Smooth muscle cell (in vitro differentiated cells): Measurements from ENCODE around the gene PRSS58. TPM values are rescaled to one million over a fixed set of nuclear protein-coding genes. Genes with fewer than 3 reads are reported as not detected.

Experiments
- DNase-seq: peaks from one replicate; lab custom pipeline; 2025; ENCODE audit not compliant: unreplicated experiment; lab: John Stamatoyannopoulos, UW
- H2AFZ ChIP-seq: fragments of 200-600 bp; sonication (generic); 2 replicates; pipeline ENCODE4 v1.6.0; 2016; ENCODE audit warnings: antibody characterized with exemption, low read depth, mild to moderate bottlenecking
- H3F3A ChIP-seq: fragments of 200-600 bp; sonication (generic); 2 replicates; pipeline ENCODE4 v1.6.0; 2017; ENCODE audit warnings: antibody characterized with exemption, low read depth
- H3K27ac ChIP-seq: fragments of 200-600 bp; sonication (generic); 2 replicates; pipeline ENCODE4 v1.5.1; 2016; ENCODE audit warnings: low read depth, mild to moderate bottlenecking
- H3K27me3 ChIP-seq: fragments of 200-600 bp; sonication (generic); 2 replicates; pipeline ENCODE4 v1.6.1; 2016; ENCODE audit warnings: low read depth, mild to moderate bottlenecking
- H3K36me3 ChIP-seq: fragments of 200-600 bp; sonication (generic); 2 replicates; pipeline ENCODE4 v1.5.1; 2016; ENCODE audit warnings: low read depth
- H3K4me1 ChIP-seq: fragments of 200-600 bp; sonication (generic); 2 replicates; pipeline ENCODE4 v1.5.1; 2016; ENCODE audit warnings: low read depth
- H3K4me2 ChIP-seq: fragments of 200-600 bp; sonication (generic); 2 replicates; pipeline ENCODE4 v1.6.0; 2016; ENCODE audit warnings: mild to moderate bottlenecking
- H3K4me3 ChIP-seq: fragments of 200-600 bp; sonication (generic); 2 replicates; pipeline ENCODE4 v1.5.1; 2016; ENCODE audit warnings: mild to moderate bottlenecking
- H3K79me2 ChIP-seq: fragments of 200-600 bp; sonication (generic); 2 replicates; pipeline ENCODE4 v1.6.0; 2016; ENCODE audit warnings: low read depth, mild to moderate bottlenecking
- H3K9ac ChIP-seq: fragments of 200-600 bp; sonication (generic); 2 replicates; pipeline ENCODE4 v1.6.0; 2016; ENCODE audit warnings: low read depth
- H3K9me3 ChIP-seq: fragments of 200-600 bp; sonication (generic); replicated peaks from 2 replicates; pipeline ENCODE4 v1.5.1; 2016; ENCODE audit warnings: low read depth
- H4K20me1 ChIP-seq: fragments of 200-600 bp; sonication (generic); 2 replicates; pipeline ENCODE4 v1.6.0; 2016; ENCODE audit warnings: low read depth
- WGBS: methylation state at CpG from one replicate; pipeline ENCODE4 v1.1.7; 2016; ENCODE audit warnings: low lambda C conversion rate; 5-methylcytosine and 5-hydroxymethylcytosine counted together
- polyA plus RNA-seq: library from polyadenylated mRNA; unstranded; fragments of >200 nt; fragmentation: Nextera tagmentation; extraction: Ambion mirVana; gene quantifications from 2 replicates; pipeline ENCODE4 v1.2.1, GENCODE V29; 2016
- total RNA-seq: library from RNA; depleted of rRNA; stranded (reverse); fragments of >200 nt; gene quantifications from 2 replicates; pipeline ENCODE4 v1.2.3, GENCODE V29; 2014
- TF ChIP-seq, protein P1 (sequence below): fragments of 200-600 bp; sonication (generic); IDR thresholded peaks from 2 replicates; pipeline ENCODE4 v1.5.1; 2017; ENCODE audit warnings: borderline replicate concordance, mild to moderate bottlenecking, antibody characterized with exemption; ENCODE audit not compliant: insufficient read depth, poor library complexity, severe bottlenecking

The PRSS58 gene
- total and polyA plus RNA-seq, 2 experiments from 2014 or later = not detected

DNA sequence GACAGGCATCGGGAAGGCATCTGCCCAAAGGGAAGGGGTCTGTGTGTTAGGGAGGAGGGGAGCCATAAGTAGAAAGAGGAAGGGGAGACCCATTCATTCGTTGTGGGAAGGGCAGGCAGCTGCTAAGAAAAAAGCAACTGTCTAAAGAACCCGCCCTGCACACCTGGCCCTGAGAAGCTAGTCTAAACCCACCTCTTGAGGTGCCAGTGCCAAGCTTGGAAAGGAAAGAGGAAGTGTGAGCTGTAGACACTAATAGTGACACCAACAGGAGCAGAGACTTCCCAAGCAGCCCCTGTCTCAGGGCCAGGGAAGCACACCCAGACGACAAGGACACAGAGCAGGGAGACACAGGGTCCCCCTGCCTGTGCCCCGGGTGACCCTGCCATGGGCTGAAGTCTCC lies 40.8 kb upstream of the PRSS58 start:
- no peaks in the 10 kb centered on the region for H3K79me2 ChIP-seq
- WGBS = 87% methylated on average over 5 of the region's 5 CpGs
- H3K4me2 ChIP-seq = no peak overlapping the region
- no peak for DNase-seq
- no peaks in the 10 kb centered on the region for H3F3A ChIP-seq
- no peak overlapping the region for H3K9ac ChIP-seq
- H3K27ac ChIP-seq = no peak overlapping the region
- H4K20me1 ChIP-seq = no peaks in the 10 kb centered on the region
- peaks cover 11% of the 10 kb centered on the region for H3K27me3 ChIP-seq
- no peak overlapping the region for H3K4me3 ChIP-seq
- H3K4me1 ChIP-seq = no peaks in the 10 kb centered on the region
- TF ChIP-seq, protein P1, sequence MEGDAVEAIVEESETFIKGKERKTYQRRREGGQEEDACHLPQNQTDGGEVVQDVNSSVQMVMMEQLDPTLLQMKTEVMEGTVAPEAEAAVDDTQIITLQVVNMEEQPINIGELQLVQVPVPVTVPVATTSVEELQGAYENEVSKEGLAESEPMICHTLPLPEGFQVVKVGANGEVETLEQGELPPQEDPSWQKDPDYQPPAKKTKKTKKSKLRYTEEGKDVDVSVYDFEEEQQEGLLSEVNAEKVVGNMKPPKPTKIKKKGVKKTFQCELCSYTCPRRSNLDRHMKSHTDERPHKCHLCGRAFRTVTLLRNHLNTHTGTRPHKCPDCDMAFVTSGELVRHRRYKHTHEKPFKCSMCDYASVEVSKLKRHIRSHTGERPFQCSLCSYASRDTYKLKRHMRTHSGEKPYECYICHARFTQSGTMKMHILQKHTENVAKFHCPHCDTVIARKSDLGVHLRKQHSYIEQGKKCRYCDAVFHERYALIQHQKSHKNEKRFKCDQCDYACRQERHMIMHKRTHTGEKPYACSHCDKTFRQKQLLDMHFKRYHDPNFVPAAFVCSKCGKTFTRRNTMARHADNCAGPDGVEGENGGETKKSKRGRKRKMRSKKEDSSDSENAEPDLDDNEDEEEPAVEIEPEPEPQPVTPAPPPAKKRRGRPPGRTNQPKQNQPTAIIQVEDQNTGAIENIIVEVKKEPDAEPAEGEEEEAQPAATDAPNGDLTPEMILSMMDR = no peak
- H3K36me3 ChIP-seq = no peaks in the 10 kb centered on the region
- H2AFZ ChIP-seq = no peak overlapping the region
- H3K9me3 ChIP-seq = no peaks in the 10 kb centered on the region

- TF ChIP-seq, protein P1 = peak; percentile 27
- H3F3A ChIP-seq = no peaks in the 10 kb centered on the region
- no peaks in the 10 kb centered on the region for H3K9me3 ChIP-seq
- no peak overlapping the region for H3K27ac ChIP-seq
- H3K79me2 ChIP-seq = no peaks in the 10 kb centered on the region
- H3K4me3 ChIP-seq = no peak overlapping the region
- H3K36me3 ChIP-seq = no peaks in the 10 kb centered on the region
- H3K4me2 ChIP-seq = no peak overlapping the region
- H4K20me1 ChIP-seq = no peaks in the 10 kb centered on the region
- no peak overlapping the region for H2AFZ ChIP-seq
- no peaks in the 10 kb centered on the region for H3K4me1 ChIP-seq
- H3K27me3 ChIP-seq = peaks cover 11% of the 10 kb centered on the region
- WGBS = 49% methylated on average over 5 of the region's 5 CpGs
- DNase-seq = no peak
- H3K9ac ChIP-seq = no peak overlapping the region
These were observed 40.2 kb upstream of the PRSS58 start for GRCh38 chr7:142298009-142298408.

- no peaks in the 10 kb centered on the region for H3K4me1 ChIP-seq
- no peak for DNase-seq
- H2AFZ ChIP-seq = no peak overlapping the region
- H3K27ac ChIP-seq = no peak overlapping the region
- no peaks in the 10 kb centered on the region for H4K20me1 ChIP-seq
- WGBS = 71% methylated on average over 3 of the region's 3 CpGs
- H3F3A ChIP-seq = no peaks in the 10 kb centered on the region
- no peaks in the 10 kb centered on the region for H3K9me3 ChIP-seq
- peaks cover 6% of the 10 kb centered on the region for H3K27me3 ChIP-seq
- H3K36me3 ChIP-seq = no peaks in the 10 kb centered on the region
- H3K79me2 ChIP-seq = no peaks in the 10 kb centered on the region
- TF ChIP-seq, protein P1 = no peak
- no peak overlapping the region for H3K4me3 ChIP-seq
- H3K9ac ChIP-seq = no peak overlapping the region
- no peak overlapping the region for H3K4me2 ChIP-seq
These were observed 22.4 kb upstream of the PRSS58 start for GRCh38 chr7:142280263-142280662.

GRCh38 chr7:142279601-142280000 lies 21.7 kb upstream of the PRSS58 start:
- Histone ChIP-seq H3K9ac (no peak overlapping the region), H3K27me3 (peaks cover 6% of the 10 kb centered on the region), H3K4me1 (no peaks in the 10 kb centered on the region), H3K27ac (no peak overlapping the region), H3K9me3 (no peaks in the 10 kb centered on the region), H3K4me2 (no peak overlapping the region), H3K4me3 (no peak overlapping the region), H2AFZ (no peak overlapping the region), H3K79me2 (no peaks in the 10 kb centered on the region), H4K20me1 (no peaks in the 10 kb centered on the region), H3F3A (no peaks in the 10 kb centered on the region), H3K36me3 (no peaks in the 10 kb centered on the region)
- WGBS = 97% methylated on average over 1 of the region's 1 CpG
- DNase-seq = no peak
- TF ChIP-seq, protein P1 = no peak
